HepG2 (cell line): ENCODE measurements around the gene SHISA7.

Source experiments
- EED ChIP-seq: sonication (generic); formaldehyde crosslinking; IDR thresholded peaks from 2 replicates; pipeline ENCODE4 v1.5.0; 2020; ENCODE audit warnings: mild to moderate bottlenecking, missing genetic modification reagents
- MED8 ChIP-seq: sonication (generic); formaldehyde crosslinking; IDR thresholded peaks from 2 replicates; pipeline ENCODE4 v1.8.1; 2023; ENCODE audit warnings: mild to moderate bottlenecking, missing genetic modification reagents; ENCODE audit not compliant: insufficient replicate concordance
- PCBP2 ChIP-seq: fragments of 200-400 bp; formaldehyde crosslinking; optimal IDR thresholded peaks from 2 replicates; pipeline ENCODE3; 2018; ENCODE audit warnings: low read length, low read depth; ENCODE audit not compliant: poor library complexity, severe bottlenecking
- TBP ChIP-seq: sonication (generic); formaldehyde crosslinking; IDR thresholded peaks from 2 replicates; pipeline ENCODE4 v1.5.0; 2020; ENCODE audit warnings: missing genetic modification reagents
- TF ChIP-seq, protein P1 (sequence below): sonication (generic); formaldehyde crosslinking; IDR thresholded peaks from 2 replicates; pipeline ENCODE4 v1.5.1; 2020; ENCODE audit warnings: mild to moderate bottlenecking, missing genetic modification reagents, moderate library complexity

DNA sequence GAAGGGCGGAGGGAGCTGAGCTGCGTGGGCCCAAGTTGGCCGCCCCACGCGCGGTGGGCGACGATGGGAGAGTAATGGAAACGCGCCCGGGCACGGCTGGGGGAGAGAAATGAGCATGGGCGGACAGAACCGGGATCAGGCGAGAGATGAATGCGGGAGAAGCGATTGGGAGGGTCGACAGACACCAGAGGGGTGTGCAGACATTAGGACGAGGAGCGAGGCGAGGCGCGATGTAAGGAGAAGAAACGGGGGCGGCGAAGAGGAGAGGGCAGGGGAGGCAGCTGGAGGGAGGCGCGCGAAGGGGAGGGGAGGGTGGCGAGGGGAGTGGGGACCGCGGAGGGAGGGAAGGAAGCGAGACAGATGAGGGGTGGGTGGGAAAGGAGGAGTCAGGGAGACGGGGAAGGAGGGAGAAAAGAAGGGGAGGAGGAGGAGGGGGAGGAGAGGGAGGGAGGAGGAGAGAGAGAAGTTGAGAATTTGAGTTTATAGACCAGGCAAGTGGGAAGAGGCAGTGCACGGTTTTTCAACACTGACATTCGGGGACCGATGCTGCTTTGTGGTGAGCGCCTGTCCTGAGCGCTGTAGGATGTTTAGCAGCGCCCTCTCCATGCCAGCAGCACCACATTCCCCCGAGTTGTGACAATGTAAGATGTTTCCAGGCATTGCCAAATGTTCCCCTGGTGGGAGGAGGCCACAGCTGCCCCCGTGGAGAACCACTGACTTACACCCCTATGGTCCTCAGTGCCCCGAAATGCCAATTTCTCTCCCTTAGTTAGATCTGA lies at the start of gene SHISA7:
- no peak for TF ChIP-seq TBP (CRISPR knock-in tag)
- TF ChIP-seq, protein P1, sequence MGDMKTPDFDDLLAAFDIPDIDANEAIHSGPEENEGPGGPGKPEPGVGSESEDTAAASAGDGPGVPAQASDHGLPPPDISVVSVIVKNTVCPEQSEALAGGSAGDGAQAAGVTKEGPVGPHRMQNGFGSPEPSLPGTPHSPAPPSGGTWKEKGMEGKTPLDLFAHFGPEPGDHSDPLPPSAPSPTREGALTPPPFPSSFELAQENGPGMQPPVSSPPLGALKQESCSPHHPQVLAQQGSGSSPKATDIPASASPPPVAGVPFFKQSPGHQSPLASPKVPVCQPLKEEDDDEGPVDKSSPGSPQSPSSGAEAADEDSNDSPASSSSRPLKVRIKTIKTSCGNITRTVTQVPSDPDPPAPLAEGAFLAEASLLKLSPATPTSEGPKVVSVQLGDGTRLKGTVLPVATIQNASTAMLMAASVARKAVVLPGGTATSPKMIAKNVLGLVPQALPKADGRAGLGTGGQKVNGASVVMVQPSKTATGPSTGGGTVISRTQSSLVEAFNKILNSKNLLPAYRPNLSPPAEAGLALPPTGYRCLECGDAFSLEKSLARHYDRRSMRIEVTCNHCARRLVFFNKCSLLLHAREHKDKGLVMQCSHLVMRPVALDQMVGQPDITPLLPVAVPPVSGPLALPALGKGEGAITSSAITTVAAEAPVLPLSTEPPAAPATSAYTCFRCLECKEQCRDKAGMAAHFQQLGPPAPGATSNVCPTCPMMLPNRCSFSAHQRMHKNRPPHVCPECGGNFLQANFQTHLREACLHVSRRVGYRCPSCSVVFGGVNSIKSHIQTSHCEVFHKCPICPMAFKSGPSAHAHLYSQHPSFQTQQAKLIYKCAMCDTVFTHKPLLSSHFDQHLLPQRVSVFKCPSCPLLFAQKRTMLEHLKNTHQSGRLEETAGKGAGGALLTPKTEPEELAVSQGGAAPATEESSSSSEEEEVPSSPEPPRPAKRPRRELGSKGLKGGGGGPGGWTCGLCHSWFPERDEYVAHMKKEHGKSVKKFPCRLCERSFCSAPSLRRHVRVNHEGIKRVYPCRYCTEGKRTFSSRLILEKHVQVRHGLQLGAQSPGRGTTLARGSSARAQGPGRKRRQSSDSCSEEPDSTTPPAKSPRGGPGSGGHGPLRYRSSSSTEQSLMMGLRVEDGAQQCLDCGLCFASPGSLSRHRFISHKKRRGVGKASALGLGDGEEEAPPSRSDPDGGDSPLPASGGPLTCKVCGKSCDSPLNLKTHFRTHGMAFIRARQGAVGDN: no peak
- no peak for TF ChIP-seq EED
- no peak for TF ChIP-seq PCBP2
- no peak for TF ChIP-seq MED8 (CRISPR knock-in tag)
